AG04449 (cell line): ENCODE measurements around the gene PNPLA6.

Experiments
- CTCF ChIA-PET: fragments of 350-600 bp; formaldehyde crosslinking; extraction: SDS; loops from one replicate; lab custom pipeline; 2021; ENCODE audit warnings: antibody characterized with exemption; lab: Yijun Ruan, JAX
- POLR2A ChIA-PET: fragments of 400-600, 350-600 bp; formaldehyde crosslinking; extraction: SDS; loops from one replicate; lab custom pipeline; 2020; ENCODE audit warnings: antibody characterized with exemption, inconsistent platforms; lab: Yijun Ruan, JAX
- DNase-seq: peaks from one replicate; pipeline ENCODE4 v3.0.0-alpha.2; 2010; ENCODE audit warnings: low read depth, low spot score
- H3K4me3 ChIP-seq: 2 replicates; pipeline ENCODE4 v1.5.1; 2011; ENCODE audit warnings: low read depth, mild to moderate bottlenecking, control low read depth, low read length
- TF ChIP-seq, protein P1 (sequence below): IDR thresholded peaks from one replicate; pipeline ENCODE4 v1.5.1; 2011; ENCODE audit warnings: mild to moderate bottlenecking, moderate library complexity, low read length, control low read depth, inconsistent platforms; ENCODE audit not compliant: insufficient read depth; ENCODE audit errors: missing control alignments

Gene PNPLA6

GRCh38 chr19:7545300-7545699, 9.8 kb downstream of the PNPLA6 start:
- TF ChIP-seq, protein P1, sequence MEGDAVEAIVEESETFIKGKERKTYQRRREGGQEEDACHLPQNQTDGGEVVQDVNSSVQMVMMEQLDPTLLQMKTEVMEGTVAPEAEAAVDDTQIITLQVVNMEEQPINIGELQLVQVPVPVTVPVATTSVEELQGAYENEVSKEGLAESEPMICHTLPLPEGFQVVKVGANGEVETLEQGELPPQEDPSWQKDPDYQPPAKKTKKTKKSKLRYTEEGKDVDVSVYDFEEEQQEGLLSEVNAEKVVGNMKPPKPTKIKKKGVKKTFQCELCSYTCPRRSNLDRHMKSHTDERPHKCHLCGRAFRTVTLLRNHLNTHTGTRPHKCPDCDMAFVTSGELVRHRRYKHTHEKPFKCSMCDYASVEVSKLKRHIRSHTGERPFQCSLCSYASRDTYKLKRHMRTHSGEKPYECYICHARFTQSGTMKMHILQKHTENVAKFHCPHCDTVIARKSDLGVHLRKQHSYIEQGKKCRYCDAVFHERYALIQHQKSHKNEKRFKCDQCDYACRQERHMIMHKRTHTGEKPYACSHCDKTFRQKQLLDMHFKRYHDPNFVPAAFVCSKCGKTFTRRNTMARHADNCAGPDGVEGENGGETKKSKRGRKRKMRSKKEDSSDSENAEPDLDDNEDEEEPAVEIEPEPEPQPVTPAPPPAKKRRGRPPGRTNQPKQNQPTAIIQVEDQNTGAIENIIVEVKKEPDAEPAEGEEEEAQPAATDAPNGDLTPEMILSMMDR, result no peak
- POLR2A ChIA-PET, result no interaction called here
- no peak for DNase-seq
- CTCF ChIA-PET, result interaction anchor here (3.4 kb wide), 1 partner anchor 23 kb away, joined by 18 read pairs; no protein-coding TSS in a partner anchor
- H3K4me3 ChIP-seq, result no peak overlapping the region

- TF ChIP-seq, protein P1, result no peak
- CTCF ChIA-PET, result interaction anchor here (3.4 kb wide), 1 partner anchor 22 kb away, joined by 18 read pairs; no protein-coding TSS in a partner anchor
- POLR2A ChIA-PET, result no interaction called here
- H3K4me3 ChIP-seq, result no peak overlapping the region
- no peak for DNase-seq
Observed at GRCh38 chr19:7545904-7546303, 10.4 kb downstream of the PNPLA6 start.

GRCh38 chr19:7547159-7547558, 11.6 kb downstream of the PNPLA6 start:
- no peak for DNase-seq
- ChIA-PET CTCF (interaction anchor here (3.4 kb wide), 1 partner anchor 21 kb away, joined by 18 read pairs; no protein-coding TSS in a partner anchor), POLR2A (no interaction called here)
- H3K4me3 ChIP-seq, result no peak overlapping the region
- TF ChIP-seq, protein P1, result no peak

GRCh38 chr19:7549429-7550148, 14.1 kb downstream of the PNPLA6 start:
- CTCF ChIA-PET, result interaction anchor here (1.7 kb wide), 1 partner anchor 10 kb away, joined by 4 read pairs; no protein-coding TSS in a partner anchor
- POLR2A ChIA-PET, result interaction anchor here (0.6 kb wide), 1 partner anchor 139 kb away, joined by 8 read pairs; no protein-coding TSS in a partner anchor
- DNase-seq, result no peak
- TF ChIP-seq, protein P1, result no peak
- H3K4me3 ChIP-seq, result no peak overlapping the region

DNA sequence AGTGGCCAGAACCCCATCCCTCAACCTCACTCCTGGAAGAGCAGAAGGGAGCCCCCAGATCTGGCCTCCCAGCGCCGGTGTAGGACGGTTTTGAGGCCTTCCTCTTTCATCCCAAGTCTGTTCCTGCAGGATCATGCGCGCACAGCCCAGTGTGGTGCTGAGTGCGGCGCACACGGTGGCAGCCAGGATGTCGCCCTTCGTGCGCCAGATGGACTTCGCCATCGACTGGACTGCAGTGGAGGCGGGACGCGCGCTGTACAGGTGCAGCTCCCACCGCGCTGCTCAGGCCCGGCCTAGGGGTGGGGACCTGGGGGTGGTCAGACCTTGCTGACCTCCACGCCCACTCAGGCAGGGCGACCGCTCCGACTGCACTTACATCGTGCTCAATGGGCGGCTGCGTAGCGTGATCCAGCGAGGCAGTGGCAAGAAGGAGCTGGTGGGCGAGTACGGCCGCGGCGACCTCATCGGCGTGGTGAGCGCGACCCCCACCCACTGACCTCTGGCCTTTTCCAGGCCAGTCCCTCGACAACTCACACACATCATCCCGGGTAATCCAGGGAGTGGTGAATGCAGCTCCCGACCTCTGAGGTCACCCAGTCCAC, 14.8 kb downstream of the PNPLA6 start:
- ChIA-PET POLR2A (interaction anchor here (0.6 kb wide), 1 partner anchor 140 kb away, joined by 8 read pairs; no protein-coding TSS in a partner anchor), CTCF (interaction anchor here (0.8 to 1.7 kb wide), 3 partner anchors 10 to 448 kb away, joined by 3 to 8 read pairs (median 4); no protein-coding TSS in a partner anchor)
- H3K4me3 ChIP-seq, result no peak overlapping the region

More for the DNA sequence above, 14.8 kb downstream of the PNPLA6 start:
- DNase-seq, result no peak
- TF ChIP-seq, protein P1, result no peak
